Activated CD4-positive, alpha-beta T cell treated with anti-CD3 and anti-CD28 coated beads, Interleukin-2, amount 50 U/mL, for 1 hour (primary cell): ENCODE data around the gene ENTR1.
A peak's percentile ranks its signal among the peaks of the same experiment; 100 is the strongest.

Experiments
- DNase-seq: peaks from one replicate; pipeline ENCODE4 v3.0.0-alpha.2; 2020

ENTR1 gene

GRCh38 chr9:136373300-136374182, 36.9 kb downstream of the ENTR1 start, which contains the start of gene CARD9:
CARD9 (minus strand) TSS chr9:136373669; CDS start chr9:136372078, 1,591 bp downstream.
- no peak for DNase-seq

- DNase-seq, result no peak
Observed at GRCh38 chr9:136372561-136373299, 37.7 kb downstream of the ENTR1 start.

GRCh38 chr9:136372006-136372405, 38.4 kb downstream of the ENTR1 start:
- no peak for DNase-seq

- DNase-seq, result no peak
Observed at GRCh38 chr9:136371533-136371880, 38.9 kb downstream of the ENTR1 start.

GRCh38 chr9:136370687-136371532, 39.5 kb downstream of the ENTR1 start:
- no peak for DNase-seq

GRCh38 chr9:136370037-136370436, 40.4 kb downstream of the ENTR1 start:
- DNase-seq, result no peak

GRCh38 chr9:136368190-136368589, 42.2 kb downstream of the ENTR1 start:
- no peak for DNase-seq

GRCh38 chr9:136367296-136368145, 42.9 kb downstream of the ENTR1 start:
- DNase-seq, result no peak

- DNase-seq, result no peak
Observed at GRCh38 chr9:136366826-136367225, 43.6 kb downstream of the ENTR1 start.

GRCh38 chr9:136365775-136366222, 44.6 kb downstream of the ENTR1 start:
- no peak for DNase-seq

- no peak for DNase-seq
Observed at GRCh38 chr9:136364942-136365774, 45.3 kb downstream of the ENTR1 start.

GRCh38 chr9:136363949-136364748, 46.3 kb downstream of the ENTR1 start:
- DNase-seq, result no peak

GRCh38 chr9:136363106-136363948, 47.1 kb downstream of the ENTR1 start, which contains the start of gene DNLZ:
DNLZ (minus strand) TSS chr9:136363744; CDS start chr9:136363714, 30 bp downstream.
- peak; percentile 92 for DNase-seq

GRCh38 chr9:136362450-136362784, 48.0 kb downstream of the ENTR1 start:
- DNase-seq, result no peak

GRCh38 chr9:136361754-136362449, 48.5 kb downstream of the ENTR1 start:
- DNase-seq, result no peak

GRCh38 chr9:136361047-136361753, 49.2 kb downstream of the ENTR1 start:
- DNase-seq, result no peak

GRCh38 chr9:136359774-136360718, 50.4 kb downstream of the ENTR1 start:
- no peak for DNase-seq
